Loucy (cell line): ENCODE measurements around the gene TMEM140.
"Not testable (repeated sequence)": the region's sequence is repeated elsewhere in the genome, so short reads cannot be mapped to it uniquely, and the experiment has no call there.

Source experiments
- H2AFZ ChIP-seq: fragments of 200-600 bp; sonication (generic); 2 replicates; pipeline ENCODE4 v1.6.0; 2016; ENCODE audit warnings: antibody characterized with exemption, mild to moderate bottlenecking, low read length, moderate library complexity
- H3F3A ChIP-seq: fragments of 200-600 bp; 2 replicates; pipeline ENCODE4 v1.6.0; 2016; ENCODE audit warnings: antibody characterized with exemption, low read depth, mild to moderate bottlenecking
- H3K27me3 ChIP-seq: fragments of 200-600 bp; sonication (generic); 2 replicates; pipeline ENCODE4 v1.6.1; 2014; ENCODE audit warnings: low read length, mild to moderate bottlenecking; ENCODE audit not compliant: insufficient read depth, poor library complexity, severe bottlenecking
- H3K36me3 ChIP-seq: fragments of 200-600 bp; sonication (generic); 2 replicates; pipeline ENCODE4 v1.6.1; 2016; ENCODE audit warnings: low read length; ENCODE audit not compliant: insufficient read depth
- H3K4me1 ChIP-seq: fragments of 200-600 bp; sonication (generic); 2 replicates; pipeline ENCODE4 v1.5.1; 2014; ENCODE audit warnings: low read length, mild to moderate bottlenecking; ENCODE audit not compliant: insufficient read depth, poor library complexity, severe bottlenecking
- H3K4me2 ChIP-seq: fragments of 200-600 bp; sonication (generic); 2 replicates; pipeline ENCODE4 v1.6.0; 2014; ENCODE audit warnings: antibody characterized with exemption, low read length, low read depth, mild to moderate bottlenecking; ENCODE audit not compliant: poor library complexity, severe bottlenecking
- H3K4me3 ChIP-seq: fragments of 200-600 bp; sonication (generic); 2 replicates; pipeline ENCODE4 v1.5.1; 2014; ENCODE audit warnings: low read length, mild to moderate bottlenecking, mixed read lengths; ENCODE audit not compliant: poor library complexity, severe bottlenecking
- H3K79me2 ChIP-seq: fragments of 200-600 bp; sonication (generic); 2 replicates; pipeline ENCODE4 v1.6.1; 2014; ENCODE audit warnings: low read length; ENCODE audit not compliant: insufficient read depth
- H3K9ac ChIP-seq: fragments of 200-600 bp; sonication (generic); 2 replicates; pipeline ENCODE4 v1.6.0; 2014; ENCODE audit warnings: mild to moderate bottlenecking, low read depth, low read length, moderate library complexity; ENCODE audit not compliant: poor library complexity, severe bottlenecking
- H3K9me2 ChIP-seq: fragments of 200-600 bp; sonication (generic); replicated peaks from 2 replicates; pipeline ENCODE4 v1.6.1; 2016; ENCODE audit warnings: low read depth, low read length, mixed read lengths
- H3K9me3 ChIP-seq: fragments of 200-600 bp; sonication (generic); 2 replicates; pipeline ENCODE4 v1.6.1; 2014; ENCODE audit warnings: mild to moderate bottlenecking, antibody characterized with exemption, low read length, low read depth; ENCODE audit not compliant: insufficient read depth
- H4K20me1 ChIP-seq: fragments of 200-600 bp; sonication (generic); 2 replicates; pipeline ENCODE4 v1.6.0; 2014; ENCODE audit warnings: antibody characterized with exemption, low read length, mild to moderate bottlenecking; ENCODE audit not compliant: insufficient read depth, poor library complexity, severe bottlenecking
- EZH2phosphoT487 ChIP-seq: fragments of 200-600 bp; IDR thresholded peaks from 2 replicates; pipeline ENCODE4 v1.6.1; 2018; ENCODE audit warnings: antibody characterized with exemption, mild to moderate bottlenecking, moderate library complexity, borderline replicate concordance
- TF ChIP-seq, protein P1 (sequence below): fragments of 200-600 bp; sonication (generic); conservative IDR thresholded peaks from 2 replicates; pipeline ENCODE4 v1.5.1; 2014; ENCODE audit warnings: mild to moderate bottlenecking, antibody characterized with exemption, low read length

The TMEM140 gene

DNA sequence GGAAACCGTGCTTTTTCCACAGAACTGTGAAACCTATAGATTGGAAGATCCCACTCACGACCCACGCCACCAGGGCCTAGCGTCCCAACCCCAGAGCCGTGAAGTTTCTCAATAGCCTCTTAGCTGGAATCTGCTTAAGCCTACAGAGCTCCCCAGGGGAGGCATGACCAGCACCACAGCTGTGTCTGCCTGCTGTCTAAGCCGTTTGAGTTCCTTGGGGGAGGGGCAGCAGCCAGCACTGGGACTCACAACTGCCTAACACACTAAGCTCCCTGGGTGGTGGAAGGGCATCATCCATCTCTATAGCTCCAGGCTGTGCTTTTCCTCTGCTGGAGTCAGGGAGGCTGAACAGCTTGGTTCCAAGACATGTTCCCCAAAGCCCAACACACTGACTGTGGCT lies 26.0 kb upstream of the TMEM140 start:
- H3K9me2 ChIP-seq = no peaks in the 10 kb centered on the region
- no peaks in the 10 kb centered on the region for H3F3A ChIP-seq
- no peaks in the 10 kb centered on the region for H4K20me1 ChIP-seq
- H3K4me1 ChIP-seq = no peaks in the 10 kb centered on the region
- no peak overlapping the region for H2AFZ ChIP-seq
- H3K4me3 ChIP-seq = no peak overlapping the region
- no peaks in the 10 kb centered on the region for H3K36me3 ChIP-seq
- no peaks in the 10 kb centered on the region for H3K9me3 ChIP-seq
- H3K79me2 ChIP-seq = no peaks in the 10 kb centered on the region
- no peaks in the 10 kb centered on the region for H3K27me3 ChIP-seq
- H3K9ac ChIP-seq = no peak overlapping the region
- H3K4me2 ChIP-seq = no peak overlapping the region
- TF ChIP-seq, protein P1, sequence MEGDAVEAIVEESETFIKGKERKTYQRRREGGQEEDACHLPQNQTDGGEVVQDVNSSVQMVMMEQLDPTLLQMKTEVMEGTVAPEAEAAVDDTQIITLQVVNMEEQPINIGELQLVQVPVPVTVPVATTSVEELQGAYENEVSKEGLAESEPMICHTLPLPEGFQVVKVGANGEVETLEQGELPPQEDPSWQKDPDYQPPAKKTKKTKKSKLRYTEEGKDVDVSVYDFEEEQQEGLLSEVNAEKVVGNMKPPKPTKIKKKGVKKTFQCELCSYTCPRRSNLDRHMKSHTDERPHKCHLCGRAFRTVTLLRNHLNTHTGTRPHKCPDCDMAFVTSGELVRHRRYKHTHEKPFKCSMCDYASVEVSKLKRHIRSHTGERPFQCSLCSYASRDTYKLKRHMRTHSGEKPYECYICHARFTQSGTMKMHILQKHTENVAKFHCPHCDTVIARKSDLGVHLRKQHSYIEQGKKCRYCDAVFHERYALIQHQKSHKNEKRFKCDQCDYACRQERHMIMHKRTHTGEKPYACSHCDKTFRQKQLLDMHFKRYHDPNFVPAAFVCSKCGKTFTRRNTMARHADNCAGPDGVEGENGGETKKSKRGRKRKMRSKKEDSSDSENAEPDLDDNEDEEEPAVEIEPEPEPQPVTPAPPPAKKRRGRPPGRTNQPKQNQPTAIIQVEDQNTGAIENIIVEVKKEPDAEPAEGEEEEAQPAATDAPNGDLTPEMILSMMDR = no peak
- no peak for TF ChIP-seq EZH2phosphoT487

DNA sequence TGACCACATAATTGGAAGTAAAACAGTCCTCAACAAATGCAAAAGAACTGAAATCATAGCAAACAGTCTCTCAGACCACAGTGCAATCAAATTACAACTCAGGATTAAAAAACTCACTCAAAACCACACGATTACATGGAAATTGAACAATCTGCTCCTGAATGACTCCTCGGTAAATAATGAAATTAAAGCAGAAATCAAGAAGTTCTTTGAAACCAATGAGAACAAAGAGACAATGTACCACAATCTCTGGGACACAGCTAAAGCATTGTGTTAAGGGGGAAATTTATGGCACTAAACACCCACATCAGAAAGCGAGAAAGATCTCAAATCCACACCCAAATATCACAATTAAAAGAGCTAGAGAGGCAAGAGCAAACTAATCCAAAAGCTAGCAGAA lies 23.2 kb upstream of the TMEM140 start:
- not testable (repeated sequence) for H4K20me1 ChIP-seq, H3F3A ChIP-seq, H3K36me3 ChIP-seq, H3K9ac ChIP-seq, H3K27me3 ChIP-seq, H3K4me1 ChIP-seq, H3K4me3 ChIP-seq, H3K79me2 ChIP-seq, H2AFZ ChIP-seq, H3K4me2 ChIP-seq, H3K9me2 ChIP-seq, H3K9me3 ChIP-seq

DNA sequence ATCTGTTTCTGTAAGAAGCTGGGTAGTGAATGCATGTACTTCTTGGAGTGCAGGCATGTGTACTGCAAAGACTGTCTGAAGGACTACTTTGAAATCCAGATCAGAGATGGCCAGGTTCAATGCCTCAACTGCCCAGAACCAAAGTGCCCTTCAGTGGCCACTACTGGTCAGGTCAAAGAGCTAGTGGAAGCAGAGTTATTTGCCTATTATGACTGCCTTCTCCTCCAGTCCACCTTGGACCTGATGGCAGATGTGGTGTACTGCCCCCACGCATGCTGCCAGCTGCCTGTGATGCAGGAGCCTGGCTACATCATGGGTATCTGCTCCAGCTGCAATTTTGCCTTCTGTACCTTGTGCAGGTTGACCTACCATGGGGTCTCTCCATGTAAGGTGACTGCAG lies 18.9 kb upstream of the TMEM140 start:
- Histone ChIP-seq H3K4me2 (no peak overlapping the region), H3K9me3 (no peaks in the 10 kb centered on the region), H3K9me2 (no peaks in the 10 kb centered on the region), H3K27me3 (no peaks in the 10 kb centered on the region), H3K36me3 (no peaks in the 10 kb centered on the region), H3F3A (no peaks in the 10 kb centered on the region), H3K4me3 (no peak overlapping the region), H3K9ac (no peak overlapping the region), H4K20me1 (no peaks in the 10 kb centered on the region), H2AFZ (no peak overlapping the region), H3K79me2 (no peaks in the 10 kb centered on the region), H3K4me1 (no peaks in the 10 kb centered on the region)
- no peak for TF ChIP-seq EZH2phosphoT487
- TF ChIP-seq, protein P1 = no peak

DNA sequence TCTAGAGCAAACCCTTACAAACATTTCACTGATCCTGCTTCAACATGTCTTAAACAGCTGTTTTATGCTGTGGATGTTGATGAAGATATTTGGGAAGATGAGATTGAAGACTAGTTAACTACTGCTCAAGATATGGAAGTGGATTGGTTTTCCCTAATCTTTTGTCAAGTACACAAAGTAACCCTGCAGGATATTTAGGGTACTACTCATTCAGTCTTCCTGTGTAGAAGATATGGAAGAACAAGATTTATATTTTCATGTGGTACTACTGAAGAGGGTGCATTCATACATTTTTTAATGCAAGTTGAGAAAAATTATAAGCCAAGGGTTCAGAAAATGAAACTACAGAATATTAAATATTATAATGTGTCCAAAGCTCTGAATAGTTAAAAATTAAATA lies 18.3 kb upstream of the TMEM140 start:
- Histone ChIP-seq H3K36me3 (no peaks in the 10 kb centered on the region), H3K4me3 (no peak overlapping the region), H3K79me2 (no peaks in the 10 kb centered on the region), H3K4me1 (no peaks in the 10 kb centered on the region), H2AFZ (no peak overlapping the region), H3F3A (no peaks in the 10 kb centered on the region), H4K20me1 (no peaks in the 10 kb centered on the region), H3K9me3 (no peaks in the 10 kb centered on the region), H3K27me3 (no peaks in the 10 kb centered on the region), H3K9me2 (no peaks in the 10 kb centered on the region), H3K4me2 (no peak overlapping the region), H3K9ac (no peak overlapping the region)
- TF ChIP-seq EZH2phosphoT487 = no peak
- TF ChIP-seq, protein P1 = no peak
